Fibroblast of pulmonary artery (primary cell): ENCODE results near the gene GLIS1.

ENCODE experiments used
- DNase-seq: peaks from one replicate; pipeline ENCODE4 v3.0.0-alpha.2; 2010; ENCODE audit warnings: low read depth
- H3K4me3 ChIP-seq: replicated peaks from 2 replicates; pipeline ENCODE4 v1.5.1; 2011; ENCODE audit warnings: low read depth, mild to moderate bottlenecking, control low read depth, low read length, moderate library complexity
- TF ChIP-seq, protein P1 (sequence below): IDR thresholded peaks from 2 replicates; pipeline ENCODE4 v1.5.1; 2011; ENCODE audit warnings: mild to moderate bottlenecking, control low read depth, low read length, inconsistent platforms; ENCODE audit errors: missing control alignments

Gene GLIS1

GRCh38 chr1:53573522-53573921 is 165.4 kb downstream of the GLIS1 start:
- H3K4me3 ChIP-seq, result no peak overlapping the region
- TF ChIP-seq, protein P1, sequence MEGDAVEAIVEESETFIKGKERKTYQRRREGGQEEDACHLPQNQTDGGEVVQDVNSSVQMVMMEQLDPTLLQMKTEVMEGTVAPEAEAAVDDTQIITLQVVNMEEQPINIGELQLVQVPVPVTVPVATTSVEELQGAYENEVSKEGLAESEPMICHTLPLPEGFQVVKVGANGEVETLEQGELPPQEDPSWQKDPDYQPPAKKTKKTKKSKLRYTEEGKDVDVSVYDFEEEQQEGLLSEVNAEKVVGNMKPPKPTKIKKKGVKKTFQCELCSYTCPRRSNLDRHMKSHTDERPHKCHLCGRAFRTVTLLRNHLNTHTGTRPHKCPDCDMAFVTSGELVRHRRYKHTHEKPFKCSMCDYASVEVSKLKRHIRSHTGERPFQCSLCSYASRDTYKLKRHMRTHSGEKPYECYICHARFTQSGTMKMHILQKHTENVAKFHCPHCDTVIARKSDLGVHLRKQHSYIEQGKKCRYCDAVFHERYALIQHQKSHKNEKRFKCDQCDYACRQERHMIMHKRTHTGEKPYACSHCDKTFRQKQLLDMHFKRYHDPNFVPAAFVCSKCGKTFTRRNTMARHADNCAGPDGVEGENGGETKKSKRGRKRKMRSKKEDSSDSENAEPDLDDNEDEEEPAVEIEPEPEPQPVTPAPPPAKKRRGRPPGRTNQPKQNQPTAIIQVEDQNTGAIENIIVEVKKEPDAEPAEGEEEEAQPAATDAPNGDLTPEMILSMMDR, result no peak
- DNase-seq, result no peak

DNA sequence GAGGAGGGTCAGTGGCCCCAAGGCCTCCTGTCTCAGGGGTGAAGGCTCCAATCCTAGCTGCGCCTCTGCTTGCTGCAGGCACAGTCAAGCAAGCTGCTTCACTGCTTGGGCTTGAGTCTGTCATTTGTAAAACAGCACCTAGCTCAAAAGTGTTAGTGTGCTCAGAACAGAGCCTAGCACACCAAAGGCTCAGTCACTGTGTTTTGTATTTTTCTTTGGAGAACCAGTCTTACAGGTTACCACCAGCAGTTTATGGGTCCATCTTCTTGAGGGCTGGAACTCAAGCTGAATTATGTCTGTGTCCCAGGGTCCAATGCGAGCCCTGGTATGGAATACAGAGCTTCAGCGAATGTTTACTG is 166.2 kb downstream of the GLIS1 start:
- TF ChIP-seq, protein P1, result no peak
- no peak overlapping the region for H3K4me3 ChIP-seq
- DNase-seq, result no peak

GRCh38 chr1:53572065-53572814 is 166.7 kb downstream of the GLIS1 start:
- DNase-seq, result peak; percentile 21
- H3K4me3 ChIP-seq, result no peak overlapping the region
- TF ChIP-seq, protein P1, result no peak

DNA sequence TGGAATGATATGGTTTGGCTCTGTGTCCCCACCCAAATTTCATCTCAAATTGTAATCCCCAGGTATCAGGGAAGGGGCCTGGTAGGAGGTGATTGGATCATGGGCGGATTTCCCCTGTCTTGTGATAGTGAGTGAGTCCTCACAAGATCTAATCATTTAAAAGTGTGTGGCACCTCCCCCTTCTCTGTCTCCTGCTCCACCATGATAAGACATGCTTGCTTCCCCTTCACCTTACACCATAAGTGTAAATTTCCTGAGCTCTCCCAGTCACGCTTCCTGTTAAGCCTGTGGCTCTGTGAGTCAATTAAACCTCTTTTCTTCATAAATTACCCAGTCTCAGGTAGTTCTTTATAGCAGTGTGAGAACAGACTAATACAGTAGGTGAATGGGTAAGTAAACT is 170.4 kb downstream of the GLIS1 start:
- TF ChIP-seq, protein P1, result no peak
- DNase-seq, result no peak
- H3K4me3 ChIP-seq, result no peak overlapping the region

DNA sequence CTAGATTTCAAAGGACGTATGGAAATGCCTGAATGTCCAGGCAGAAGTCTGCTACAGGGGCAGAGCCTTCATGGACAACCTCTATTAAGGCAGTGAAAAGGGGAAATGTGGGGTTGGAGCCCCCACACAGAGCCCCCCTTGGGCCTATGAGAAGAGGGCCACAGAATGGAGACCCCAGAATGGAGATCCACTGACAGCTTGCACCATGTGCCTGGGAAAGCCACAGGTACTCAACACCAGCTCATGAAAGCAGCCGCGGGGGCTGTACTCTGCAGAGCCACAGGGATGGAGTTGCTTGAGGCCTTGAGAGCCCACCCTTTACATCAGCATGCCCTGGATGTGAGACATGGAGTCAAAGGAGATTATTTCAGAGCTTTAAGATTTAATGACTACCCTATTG is 171.1 kb downstream of the GLIS1 start:
- DNase-seq, result no peak
- TF ChIP-seq, protein P1, result no peak
- no peak overlapping the region for H3K4me3 ChIP-seq

GRCh38 chr1:53567450-53567849 is 171.5 kb downstream of the GLIS1 start:
- no peak for DNase-seq
- H3K4me3 ChIP-seq, result no peak overlapping the region
- TF ChIP-seq, protein P1, result no peak

DNA sequence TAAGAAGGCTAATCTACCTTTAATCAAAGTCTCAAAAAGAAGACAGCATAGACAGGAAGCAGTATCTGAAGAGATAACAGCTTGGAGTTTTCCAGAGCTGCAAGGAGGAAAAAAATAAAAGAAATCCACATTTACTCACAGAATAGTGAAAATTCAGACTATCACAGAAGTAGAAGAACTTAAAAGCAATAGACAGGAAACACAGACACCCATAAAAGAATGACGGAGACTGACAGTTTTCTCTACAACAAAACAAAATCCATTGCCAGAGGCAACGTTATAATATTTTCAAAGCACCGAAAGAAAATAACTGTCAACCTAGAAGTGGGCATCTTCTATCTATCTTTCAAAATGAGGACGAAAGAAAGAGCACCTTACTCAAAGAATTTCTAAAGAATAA is 175.4 kb downstream of the GLIS1 start:
- DNase-seq, result no peak
- no peak overlapping the region for H3K4me3 ChIP-seq
- TF ChIP-seq, protein P1, result no peak
